Gastrocnemius medialis (tissue), 4 donors: Measurements from ENCODE around the gene DAAM1. TPM values are rescaled to one million over a fixed set of nuclear protein-coding genes. Genes with fewer than 3 reads are reported as not detected.

Experiments used
- ATAC-seq, 2 donors: fragments of 150-250 bp; one replicate each; pipeline ENCODE4 v1.9.1; 2016
- DNase-seq, 2 donors: peaks; one replicate each; pipeline ENCODE4 v3.0.0-alpha.2; 2019
- H3K27ac ChIP-seq, 4 donors: fragments of 200-600 bp; sonication (generic); 1 replicate in 1 of 4; 2 replicates in 3 of 4; pipeline ENCODE4 v1.5.1; 2016 to 2018; ENCODE audit warnings: mild to moderate bottlenecking in 2 of 4, moderate library complexity in 1 of 4
- H3K27me3 ChIP-seq, 3 donors: fragments of 200-600 bp; sonication (generic) in 2 of 3; 1 replicate in 1 of 3; 2 replicates in 2 of 3; pipeline versions ENCODE4 v1.5.1 to v1.6.0; 2016 to 2019; ENCODE audit warnings: mild to moderate bottlenecking in 1 of 3, moderate library complexity in 1 of 3
- H3K36me3 ChIP-seq, 2 donors: fragments of 200-600 bp; sonication (generic) in 1 of 2; one replicate each; pipeline ENCODE4 v1.5.1; 2017 to 2018
- H3K4me1 ChIP-seq, 2 donors: fragments of 200-600 bp; sonication (generic) in 1 of 2; one replicate each; pipeline ENCODE4 v1.5.1; 2016 to 2017; ENCODE audit warnings: mild to moderate bottlenecking in 2 of 2
- H3K4me3 ChIP-seq, 4 donors: fragments of 200-600 bp; sonication (generic) in 3 of 4; 1 replicate in 1 of 4; 2 replicates in 3 of 4; pipeline ENCODE4 v1.5.1; 2016 to 2019; ENCODE audit warnings: mild to moderate bottlenecking in 2 of 4
- H3K9me3 ChIP-seq, 3 donors: fragments of 200-600 bp; sonication (generic) in 2 of 3; 1 replicate in 1 of 3; 2 replicates in 2 of 3; pipeline ENCODE4 v1.5.1; 2016 to 2019
- POLR2A ChIP-seq, 2 donors: fragments of 450-650 bp; IDR thresholded peaks; one replicate each; pipeline ENCODE4 v1.6.1; 2017; ENCODE audit warnings: antibody characterized with exemption in 2 of 2, mild to moderate bottlenecking in 2 of 2, moderate library complexity in 2 of 2
- in situ Hi-C, 4 donors: fragments of 200-750 bp; cut with MboI; loops; one replicate each; pipeline versions ENCODE4 v1.15.0 to v1.8.0; 2017; ENCODE audit warnings: low sequenced_read_pairs in 4 of 4
- intact Hi-C: fragments of 100-400 bp; cut with DNase I; formaldehyde crosslinking; loops from one replicate; pipeline ENCODE4 v1.15.1; 2023; ENCODE audit warnings: low total_unique reads
- total RNA-seq, 4 donors: library from RNA; depleted of rRNA; stranded (reverse); fragments of >200 nt; gene quantifications; one replicate each; pipeline versions ENCODE4 v1.1.0 to v1.2.3, GENCODE V29; 2016
- TF ChIP-seq, protein P1 (sequence below), 5 experiments: fragments of 450-650 bp in 3 of 5; fragments of 200-600 bp in 2 of 5; sonication (generic) in 2 of 5; IDR thresholded peaks in 4 of 5; conservative IDR thresholded peaks in 1 of 5; 1 replicate in 4 of 5; 2 replicates in 1 of 5; pipeline ENCODE4 v1.5.1; 2016 to 2019; ENCODE audit warnings: antibody characterized with exemption in 5 of 5, mild to moderate bottlenecking in 3 of 5, moderate library complexity in 3 of 5

Gene DAAM1
- total RNA-seq, 4 donors from 2014 or later: 4.4 to 13.9 (median 6.4) TPM

- Histone ChIP-seq H3K36me3 (no peaks in the 10 kb centered on the region), H3K4me1 (peaks cover 0 to 8% of the 10 kb centered on the region in 2 donors), H3K27ac (no peak overlapping the region), H3K4me3 (no peak overlapping the region), H3K27me3 (no peaks in the 10 kb centered on the region), H3K9me3 (no peaks in the 10 kb centered on the region)
- in situ Hi-C loops: no loop called here
- no peak for TF ChIP-seq POLR2A (IDR thresholded peaks at IDR 0.05)
- TF ChIP-seq, protein P1, sequence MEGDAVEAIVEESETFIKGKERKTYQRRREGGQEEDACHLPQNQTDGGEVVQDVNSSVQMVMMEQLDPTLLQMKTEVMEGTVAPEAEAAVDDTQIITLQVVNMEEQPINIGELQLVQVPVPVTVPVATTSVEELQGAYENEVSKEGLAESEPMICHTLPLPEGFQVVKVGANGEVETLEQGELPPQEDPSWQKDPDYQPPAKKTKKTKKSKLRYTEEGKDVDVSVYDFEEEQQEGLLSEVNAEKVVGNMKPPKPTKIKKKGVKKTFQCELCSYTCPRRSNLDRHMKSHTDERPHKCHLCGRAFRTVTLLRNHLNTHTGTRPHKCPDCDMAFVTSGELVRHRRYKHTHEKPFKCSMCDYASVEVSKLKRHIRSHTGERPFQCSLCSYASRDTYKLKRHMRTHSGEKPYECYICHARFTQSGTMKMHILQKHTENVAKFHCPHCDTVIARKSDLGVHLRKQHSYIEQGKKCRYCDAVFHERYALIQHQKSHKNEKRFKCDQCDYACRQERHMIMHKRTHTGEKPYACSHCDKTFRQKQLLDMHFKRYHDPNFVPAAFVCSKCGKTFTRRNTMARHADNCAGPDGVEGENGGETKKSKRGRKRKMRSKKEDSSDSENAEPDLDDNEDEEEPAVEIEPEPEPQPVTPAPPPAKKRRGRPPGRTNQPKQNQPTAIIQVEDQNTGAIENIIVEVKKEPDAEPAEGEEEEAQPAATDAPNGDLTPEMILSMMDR (IDR thresholded peaks at IDR 0.05 in 4 of 5, conservative IDR thresholded peaks at IDR 0.05 in 1 of 5): no peak
- no peak for DNase-seq
- no peak for ATAC-seq
- intact Hi-C loops: no loop called here
Measured at GRCh38 chr14:59278111-59278510, 89.6 kb downstream of the DAAM1 start.

DNA sequence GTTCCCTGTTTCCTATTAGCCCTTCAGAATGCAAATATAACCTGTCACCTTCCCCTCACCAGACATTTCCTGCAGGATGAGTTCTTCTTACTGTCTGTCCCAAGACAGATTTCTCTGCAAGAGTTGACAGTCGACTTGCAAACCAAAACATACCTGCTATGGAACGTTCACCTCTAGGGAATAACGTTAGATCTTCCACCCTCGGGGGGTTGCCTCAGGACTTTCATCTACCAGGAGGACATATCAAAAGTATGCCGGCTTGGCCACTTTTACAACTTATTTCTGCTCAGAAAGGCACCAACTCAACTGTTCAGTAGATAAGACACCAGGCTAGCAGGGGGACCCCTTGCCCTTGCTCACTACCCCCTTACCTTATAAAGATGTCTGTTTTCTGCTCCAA lies 92.5 kb downstream of the DAAM1 start:
- no peaks in the 10 kb centered on the region for H3K4me1 ChIP-seq

DNA sequence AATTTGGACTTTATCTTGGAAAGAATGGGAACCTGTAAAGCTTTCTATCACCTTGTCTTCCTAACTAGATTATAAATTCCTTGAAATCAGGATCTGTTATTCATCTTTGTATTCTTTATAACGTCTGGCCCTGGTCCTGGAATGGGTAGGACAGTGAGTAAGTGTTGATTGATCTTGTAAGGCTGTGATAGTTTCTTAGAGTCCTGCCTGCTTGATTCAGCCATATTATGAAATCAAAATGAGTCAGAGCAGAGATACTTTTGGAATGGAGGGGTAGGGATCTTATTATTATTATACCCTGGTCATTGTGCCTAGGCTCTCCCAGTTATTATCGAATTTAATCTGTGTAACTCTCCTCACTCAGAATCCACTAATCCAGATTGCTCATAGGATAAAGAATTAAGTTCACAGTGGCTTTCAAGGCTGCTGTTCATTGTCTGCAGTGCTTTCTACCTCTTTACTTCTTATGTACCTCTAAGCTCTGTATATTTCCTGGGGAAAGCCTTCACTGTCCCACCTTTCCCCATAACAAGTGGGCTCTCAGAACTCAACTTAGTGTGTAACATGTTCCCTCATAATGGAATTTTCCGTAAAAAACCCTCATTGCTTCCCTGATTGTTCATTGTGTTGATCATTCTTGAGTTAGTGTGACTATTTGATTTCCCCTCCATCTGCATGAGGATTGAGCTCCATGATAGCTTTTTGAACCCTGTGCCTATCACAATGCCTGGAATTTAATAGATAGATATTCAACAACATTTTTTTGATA lies 93.3 kb downstream of the DAAM1 start:
- no peak overlapping the region for H3K27ac ChIP-seq
- no peaks in the 10 kb centered on the region for H3K36me3 ChIP-seq
- H3K4me3 ChIP-seq: no peak overlapping the region
- in situ Hi-C loops: no loop called here
- H3K27me3 ChIP-seq: no peaks in the 10 kb centered on the region
- H3K9me3 ChIP-seq: no peaks in the 10 kb centered on the region
- TF ChIP-seq POLR2A (IDR thresholded peaks at IDR 0.05): no peak
- TF ChIP-seq, protein P1 (IDR thresholded peaks at IDR 0.05 in 4 of 5, conservative IDR thresholded peaks at IDR 0.05 in 1 of 5): no peak
- intact Hi-C loops: no loop called here
- no peaks in the 10 kb centered on the region for H3K4me1 ChIP-seq
- ATAC-seq (no peak), DNase-seq (no peak)

More for the DNA sequence above, 92.5 kb downstream of the DAAM1 start:
- no peak for DNase-seq
- TF ChIP-seq, protein P1 (IDR thresholded peaks at IDR 0.05 in 4 of 5, conservative IDR thresholded peaks at IDR 0.05 in 1 of 5): no peak
- TF ChIP-seq POLR2A (IDR thresholded peaks at IDR 0.05): no peak
- no peak overlapping the region for H3K4me3 ChIP-seq
- in situ Hi-C loops: no loop called here
- intact Hi-C loops: no loop called here
- no peaks in the 10 kb centered on the region for H3K9me3 ChIP-seq
- no peaks in the 10 kb centered on the region for H3K36me3 ChIP-seq
- H3K27ac ChIP-seq: no peak overlapping the region
- no peak for ATAC-seq
- H3K27me3 ChIP-seq: no peaks in the 10 kb centered on the region

DNA sequence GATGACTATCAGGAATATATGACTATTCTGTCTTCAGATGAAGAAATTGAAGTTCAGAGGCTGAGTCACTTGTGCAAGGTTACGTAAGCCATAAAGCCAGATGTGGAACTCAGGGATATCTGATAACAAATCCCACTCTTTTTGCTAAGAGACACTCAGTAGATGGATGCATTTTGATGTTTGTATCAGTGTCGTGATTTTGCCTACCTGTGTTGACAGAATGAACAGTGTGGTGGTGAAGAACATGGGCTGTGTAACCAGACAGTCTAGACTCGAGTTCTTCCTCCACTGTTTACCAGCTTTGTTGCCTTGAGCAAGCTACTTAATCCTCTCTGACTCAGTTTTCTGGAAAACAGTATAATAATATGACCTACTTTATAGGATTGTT lies 93.9 kb downstream of the DAAM1 start:
- Histone ChIP-seq H3K36me3 (no peaks in the 10 kb centered on the region), H3K4me1 (no peaks in the 10 kb centered on the region), H3K27me3 (no peaks in the 10 kb centered on the region), H3K27ac (no peak overlapping the region), H3K9me3 (no peaks in the 10 kb centered on the region), H3K4me3 (no peak overlapping the region)
- TF ChIP-seq, protein P1 (IDR thresholded peaks at IDR 0.05 in 4 of 5, conservative IDR thresholded peaks at IDR 0.05 in 1 of 5): no peak
- TF ChIP-seq POLR2A (IDR thresholded peaks at IDR 0.05): no peak
- DNase-seq (no peak), ATAC-seq (no peak)
- in situ Hi-C loops (no loop called here), intact Hi-C loops (no loop called here)
